HG03025 (cell line): ENCODE data around the gene ZZZ3.
"Not testable (repeated sequence)": the region's sequence is repeated elsewhere in the genome, so short reads cannot be mapped to it uniquely, and the experiment has no call there.

ENCODE experiments used
- ATAC-seq: cut with Tn5 transposase; IDR thresholded peaks from one replicate; pipeline ENCODE4 v1.9.1; 2021; ENCODE audit warnings: mild to moderate bottlenecking, moderate library complexity; ENCODE audit not compliant: unreplicated experiment, low FRiP score

ZZZ3 gene

GRCh38 chr1:77682460-77683159, at the start of gene ZZZ3:
Gene ZZZ3 (minus strand): TSS chr1:77682658. CDS start chr1:77633354, 49,304 bp downstream.
- ATAC-seq = peak; percentile 77

GRCh38 chr1:77732090-77732489, 49.6 kb upstream of the ZZZ3 start:
- ATAC-seq = no peak

GRCh38 chr1:77725706-77726105, 43.2 kb upstream of the ZZZ3 start:
- no peak for ATAC-seq

GRCh38 chr1:77718181-77718580, 35.7 kb upstream of the ZZZ3 start:
- ATAC-seq = no peak

- ATAC-seq = no peak
These were observed 33.6 kb upstream of the ZZZ3 start for GRCh38 chr1:77716065-77716464.

GRCh38 chr1:77709727-77710126, 27.3 kb upstream of the ZZZ3 start:
- ATAC-seq = no peak

GRCh38 chr1:77706321-77706720, 23.9 kb upstream of the ZZZ3 start:
- ATAC-seq = no peak

GRCh38 chr1:77704736-77705135, 22.3 kb upstream of the ZZZ3 start:
- no peak for ATAC-seq

- not testable (repeated sequence) for ATAC-seq
These were observed 17.2 kb upstream of the ZZZ3 start for GRCh38 chr1:77699673-77700072.

- no peak for ATAC-seq
These were observed 15.0 kb upstream of the ZZZ3 start for GRCh38 chr1:77697441-77697840.

GRCh38 chr1:77688939-77689338, 6.5 kb upstream of the ZZZ3 start:
- ATAC-seq = peak; percentile 52

GRCh38 chr1:77687519-77687906, 5.1 kb upstream of the ZZZ3 start:
- no peak for ATAC-seq

- no peak for ATAC-seq
These were observed 4.5 kb upstream of the ZZZ3 start for GRCh38 chr1:77686796-77687518.

GRCh38 chr1:77683160-77684148, 996 bp upstream of the ZZZ3 start:
- ATAC-seq = peak; percentile 64

- no peak for ATAC-seq
These were observed 2.3 kb downstream of the ZZZ3 start for GRCh38 chr1:77680173-77680572.

GRCh38 chr1:77678660-77679610, 3.5 kb downstream of the ZZZ3 start:
- no peak for ATAC-seq

- not testable (repeated sequence) for ATAC-seq
These were observed 7.7 kb downstream of the ZZZ3 start for GRCh38 chr1:77674807-77675206.

GRCh38 chr1:77673716-77674355, 8.6 kb downstream of the ZZZ3 start:
- ATAC-seq = no peak

- ATAC-seq = no peak
These were observed 9.4 kb downstream of the ZZZ3 start for GRCh38 chr1:77673030-77673429.
